HEK293T (cell line): ENCODE data around the gene CTNNA3.

Source experiments
- BHLHE40 ChIP-seq: fragments of 450-650 bp; IDR thresholded peaks from 2 replicates; pipeline ENCODE4 v1.6.1; 2016; ENCODE audit warnings: mild to moderate bottlenecking, moderate library complexity, borderline replicate concordance
- ELF4 ChIP-seq: fragments of 450-650 bp; IDR thresholded peaks from 2 replicates; pipeline ENCODE4 v1.6.1; 2017; ENCODE audit warnings: antibody characterized with exemption
- FOXK2 ChIP-seq: fragments of 450-650 bp; IDR thresholded peaks from 2 replicates; pipeline ENCODE4 v1.6.1; 2016; ENCODE audit warnings: mild to moderate bottlenecking
- FOXM1 ChIP-seq: fragments of 450-650 bp; IDR thresholded peaks from 2 replicates; pipeline ENCODE4 v1.6.1; 2017; ENCODE audit warnings: mild to moderate bottlenecking, borderline replicate concordance
- HDGF ChIP-seq: fragments of 450-650 bp; IDR thresholded peaks from 2 replicates; pipeline ENCODE4 v1.6.1; 2017; ENCODE audit warnings: antibody characterized with exemption, borderline replicate concordance
- TARDBP ChIP-seq: fragments of 450-650 bp; IDR thresholded peaks from 2 replicates; pipeline ENCODE4 v1.6.1; 2016

GRCh38 chr10:66811211-66811610 is 884.8 kb downstream of the CTNNA3 start:
- TF ChIP-seq FOXM1 = no peak
- no peak for TF ChIP-seq TARDBP
- no peak for TF ChIP-seq BHLHE40
- TF ChIP-seq FOXK2 = no peak
- no peak for TF ChIP-seq HDGF
- no peak for TF ChIP-seq ELF4
